Left lobe of liver (tissue), 2 donors: ENCODE data around the gene C19orf12. TPM values are rescaled to one million over a fixed set of nuclear protein-coding genes. Genes with fewer than 3 reads are reported as not detected.
A peak's percentile ranks its signal among the peaks of the same experiment; 100 is the strongest.
"Not testable (repeated sequence)": the region's sequence is repeated elsewhere in the genome, so short reads cannot be mapped to it uniquely, and the experiment has no call there.

ENCODE experiments used
- ATAC-seq: fragments of 200-7000 bp; cut with Tn5 transposase; one replicate; pipeline ENCODE4 v1.9.1; 2020; ENCODE audit warnings: mild to moderate bottlenecking, moderate library complexity
- DNase-seq: peaks from one replicate; pipeline ENCODE4 v3.0.0-alpha.2; 2020; ENCODE audit warnings: low spot score
- total RNA-seq: library from RNA; stranded (reverse); gene quantifications from one replicate; pipeline ENCODE4 v1.2.1, GENCODE V29; 2021
- donor health status: DM: no; HTN: no; CAD: no; lungs with moderate emphysema.
- donor health status: DM: no; HTN: yes; CAD: no.

Gene C19orf12
- total RNA-seq, 1 donor from 2014 or later, result 52.3 TPM

GRCh38 chr19:29735829-29736228 is 20.8 kb upstream of the C19orf12 start:
- no peak for DNase-seq
- no peak for ATAC-seq

GRCh38 chr19:29731331-29731850 is 16.3 kb upstream of the C19orf12 start:
- no peak for ATAC-seq
- no peak for DNase-seq

- DNase-seq (no peak), ATAC-seq (no peak)
Observed at GRCh38 chr19:29727906-29728305, 12.8 kb upstream of the C19orf12 start.

- ATAC-seq, result no peak
- DNase-seq, result no peak
Observed at GRCh38 chr19:29724746-29725145, 9.7 kb upstream of the C19orf12 start.

- DNase-seq (no peak), ATAC-seq (no peak)
Observed at GRCh38 chr19:29724102-29724641, 9.1 kb upstream of the C19orf12 start.

- DNase-seq (no peak), ATAC-seq (no peak)
Observed at GRCh38 chr19:29717051-29717450, 2.0 kb upstream of the C19orf12 start.

GRCh38 chr19:29715701-29716581 is 880 bp upstream of the C19orf12 start:
- peak; percentile 68 for DNase-seq
- peak; percentile 66 for ATAC-seq

GRCh38 chr19:29714371-29714952 is 599 bp downstream of the C19orf12 start:
- ATAC-seq, result peak; percentile 5

GRCh38 chr19:29712744-29713516 is 2.1 kb downstream of the C19orf12 start:
- no peak for ATAC-seq
- DNase-seq, result no peak

More at GRCh38 chr19:29714371-29714952, 599 bp downstream of the C19orf12 start:
- DNase-seq, result no peak

- ATAC-seq (peak; percentile 10), DNase-seq (peak; percentile 62)
Observed at GRCh38 chr19:29711584-29712132, 3.4 kb downstream of the C19orf12 start.

GRCh38 chr19:29709440-29709798 is 5.6 kb downstream of the C19orf12 start:
- not testable (repeated sequence) for ATAC-seq, DNase-seq

GRCh38 chr19:29708554-29709439 is 6.3 kb downstream of the C19orf12 start:
- DNase-seq, result peak; percentile 96

GRCh38 chr19:29706635-29707034 is 8.4 kb downstream of the C19orf12 start:
- ATAC-seq, result peak; percentile 38
- DNase-seq, result no peak

More at GRCh38 chr19:29708554-29709439, 6.3 kb downstream of the C19orf12 start:
- peak; percentile 79 for ATAC-seq

- DNase-seq (no peak), ATAC-seq (no peak)
Observed at GRCh38 chr19:29705706-29706105, 9.4 kb downstream of the C19orf12 start.

- DNase-seq (no peak), ATAC-seq (peak; percentile 2)
Observed at GRCh38 chr19:29704562-29705558, 10.2 kb downstream of the C19orf12 start.

- ATAC-seq, result peak; percentile 66
- no peak for DNase-seq
Observed at GRCh38 chr19:29702963-29703320, 12.1 kb downstream of the C19orf12 start.

- ATAC-seq, result no peak
- DNase-seq, result no peak
Observed at GRCh38 chr19:29702161-29702962, 12.7 kb downstream of the C19orf12 start.

- ATAC-seq (no peak), DNase-seq (no peak)
Observed at GRCh38 chr19:29700498-29700897, 14.6 kb downstream of the C19orf12 start.
